Activated CD4-positive, alpha-beta T cell treated with anti-CD3 and anti-CD28 coated beads, Interleukin-2, amount 10 ng/mL, durations not matched to agents 7 days and 5 days (primary cell): ENCODE measurements around the gene TRPM3. TPM values are rescaled to one million over a fixed set of nuclear protein-coding genes. Genes with fewer than 3 reads are reported as not detected.

Experiments
- CTCF ChIA-PET: fragments of 350-600 bp; sonication (Branson Sonifier 250); formaldehyde crosslinking; loops from one replicate; lab custom pipeline; 2021; ENCODE audit warnings: antibody characterized with exemption; lab: Charles Lee
- POLR2A ChIA-PET: fragments of 350-600 bp; sonication (Branson Sonifier 250); formaldehyde crosslinking; loops from one replicate; lab custom pipeline; 2021; ENCODE audit warnings: antibody characterized with exemption; lab: Charles Lee
- DNase-seq: peaks from one replicate; pipeline ENCODE4 v3.0.0-alpha.2; 2020
- H3K27ac Mint-ChIP-seq: one replicate; pipeline ENCODE4 v1.8.0; 2021; ENCODE audit warnings: mild to moderate bottlenecking, moderate library complexity, mixed read lengths
- H3K27me3 Mint-ChIP-seq: one replicate; pipeline ENCODE4 v1.8.0; 2021; ENCODE audit warnings: mixed read lengths
- H3K36me3 Mint-ChIP-seq: one replicate; pipeline ENCODE4 v1.8.0; 2021; ENCODE audit warnings: low read depth, mixed read lengths
- H3K4me1 Mint-ChIP-seq: one replicate; pipeline ENCODE4 v1.8.0; 2021; ENCODE audit warnings: mixed read lengths
- H3K4me3 Mint-ChIP-seq: one replicate; pipeline ENCODE4 v1.8.0; 2021; ENCODE audit warnings: mild to moderate bottlenecking, moderate library complexity, mixed read lengths
- H3K9me3 Mint-ChIP-seq: one replicate; pipeline ENCODE4 v1.8.0; 2021; ENCODE audit warnings: mixed read lengths
- total RNA-seq, 2 experiments: library from RNA; stranded (reverse); gene quantifications; one replicate each; pipeline ENCODE4 v1.2.3, GENCODE V29; 2021

The TRPM3 gene
- not detected for total RNA-seq

DNA sequence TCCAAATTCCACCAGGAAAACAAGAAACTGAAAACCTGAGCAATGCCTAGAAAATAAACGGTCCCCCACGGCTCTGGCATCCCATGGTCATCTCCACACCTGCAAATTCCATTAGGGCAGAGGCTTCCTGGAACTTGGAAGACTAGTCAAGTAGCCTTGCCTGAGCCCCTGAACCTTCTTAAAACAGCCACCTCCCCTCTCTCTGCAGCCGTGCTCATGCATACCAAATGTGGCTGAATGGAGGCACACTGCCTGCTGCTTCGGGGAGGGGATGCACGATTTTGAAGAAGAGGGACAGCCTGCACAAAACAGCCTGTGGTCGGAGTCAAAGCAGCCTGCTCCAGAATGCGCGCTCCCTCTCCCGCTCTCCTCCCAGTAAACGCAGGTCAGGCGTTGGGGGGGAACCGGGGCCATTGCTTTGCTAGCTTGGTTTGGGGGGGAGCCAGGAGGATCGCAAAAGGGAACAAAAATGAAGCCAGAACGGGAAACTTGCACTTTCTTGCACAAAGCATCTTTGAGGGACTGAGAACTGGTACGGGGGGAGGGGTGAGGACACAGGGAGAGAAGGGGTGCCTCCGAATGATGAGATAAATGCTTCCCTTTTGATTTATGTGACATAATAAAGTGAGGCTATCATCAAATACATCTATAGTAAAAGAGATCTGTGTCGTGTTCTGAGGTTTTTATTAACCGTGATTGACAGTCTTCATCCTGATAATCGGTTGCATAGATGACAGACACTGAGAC lies at the start of gene TRPM3:
Gene TRPM3 (minus strand): TSS at position 347 of the 747 bp plus-strand sequence. CDS start 267 bp downstream, at position 80.
- H3K36me3 Mint-ChIP-seq, result no peaks in the 10 kb centered on the region
- H3K27ac Mint-ChIP-seq, result no peak within 1 kb of the TSS
- CTCF ChIA-PET, result no interaction called here
- H3K4me1 Mint-ChIP-seq, result no peaks in the 10 kb centered on the region
- POLR2A ChIA-PET, result no interaction called here
- no peaks in the 10 kb centered on the region for H3K9me3 Mint-ChIP-seq
- H3K4me3 Mint-ChIP-seq, result no peak within 1 kb of the TSS
- no peak for DNase-seq
- peaks cover 13% of the 10 kb centered on the region for H3K27me3 Mint-ChIP-seq

GRCh38 chr9:71168418-71168817 lies 47.0 kb upstream of the TRPM3 start:
- Mint-ChIP-seq H3K4me1 (no peaks in the 10 kb centered on the region), H3K9me3 (peaks cover 2% of the 10 kb centered on the region), H3K36me3 (no peaks in the 10 kb centered on the region), H3K27ac (no peak overlapping the region), H3K4me3 (no peak overlapping the region), H3K27me3 (no peaks in the 10 kb centered on the region)
- DNase-seq, result no peak
- POLR2A ChIA-PET, result no interaction called here
- CTCF ChIA-PET, result no interaction called here

GRCh38 chr9:71162126-71162525 lies 40.7 kb upstream of the TRPM3 start:
- no peaks in the 10 kb centered on the region for H3K36me3 Mint-ChIP-seq
- POLR2A ChIA-PET, result no interaction called here
- H3K4me1 Mint-ChIP-seq, result no peaks in the 10 kb centered on the region
- CTCF ChIA-PET, result no interaction called here
- DNase-seq, result no peak
- H3K4me3 Mint-ChIP-seq, result no peak overlapping the region
- H3K27ac Mint-ChIP-seq, result no peak overlapping the region
- no peaks in the 10 kb centered on the region for H3K27me3 Mint-ChIP-seq
- H3K9me3 Mint-ChIP-seq, result no peaks in the 10 kb centered on the region

- Mint-ChIP-seq H3K4me3 (no peak overlapping the region), H3K4me1 (no peaks in the 10 kb centered on the region), H3K36me3 (no peaks in the 10 kb centered on the region), H3K9me3 (no peaks in the 10 kb centered on the region), H3K27me3 (no peaks in the 10 kb centered on the region), H3K27ac (no peak overlapping the region)
- ChIA-PET CTCF (no interaction called here), POLR2A (no interaction called here)
- no peak for DNase-seq
Measured at GRCh38 chr9:71157731-71158130, 36.3 kb upstream of the TRPM3 start.

DNA sequence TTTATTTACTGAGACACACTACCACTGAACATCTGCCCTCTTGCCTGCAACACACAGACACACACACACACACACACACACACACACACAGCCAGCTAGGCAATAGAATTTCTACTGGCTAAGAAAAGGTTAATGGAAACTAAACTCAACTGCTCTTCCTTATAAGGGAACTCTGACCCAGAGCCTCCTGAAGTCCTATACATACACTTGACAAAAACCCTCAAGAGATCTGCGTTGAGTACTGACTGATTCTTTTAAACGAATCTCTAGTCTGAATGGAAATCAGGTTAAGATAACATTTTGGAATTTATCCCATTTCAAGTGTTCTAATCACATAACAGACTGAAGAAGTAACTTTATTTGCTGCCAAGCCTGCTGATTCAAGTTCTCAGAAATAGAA lies 25.9 kb upstream of the TRPM3 start:
- H3K36me3 Mint-ChIP-seq, result no peaks in the 10 kb centered on the region
- POLR2A ChIA-PET, result no interaction called here
- no peak overlapping the region for H3K4me3 Mint-ChIP-seq
- H3K4me1 Mint-ChIP-seq, result no peaks in the 10 kb centered on the region
- H3K27ac Mint-ChIP-seq, result no peak overlapping the region
- H3K9me3 Mint-ChIP-seq, result no peaks in the 10 kb centered on the region
- CTCF ChIA-PET, result no interaction called here
- no peak for DNase-seq
- H3K27me3 Mint-ChIP-seq, result no peaks in the 10 kb centered on the region

GRCh38 chr9:71146511-71146910 lies 25.1 kb upstream of the TRPM3 start:
- H3K9me3 Mint-ChIP-seq, result no peaks in the 10 kb centered on the region
- no peaks in the 10 kb centered on the region for H3K36me3 Mint-ChIP-seq
- no peak overlapping the region for H3K27ac Mint-ChIP-seq
- ChIA-PET POLR2A (no interaction called here), CTCF (interaction anchor here (1.5 kb wide), 1 partner anchor 19 kb away, joined by 3 read pairs; no protein-coding TSS in a partner anchor)
- H3K27me3 Mint-ChIP-seq, result no peaks in the 10 kb centered on the region
- DNase-seq, result no peak
- no peak overlapping the region for H3K4me3 Mint-ChIP-seq
- no peaks in the 10 kb centered on the region for H3K4me1 Mint-ChIP-seq

- no peaks in the 10 kb centered on the region for H3K36me3 Mint-ChIP-seq
- CTCF ChIA-PET, result interaction anchor here (1.5 kb wide), 1 partner anchor 17 kb away, joined by 3 read pairs; no protein-coding TSS in a partner anchor
- H3K4me3 Mint-ChIP-seq, result no peak overlapping the region
Measured at GRCh38 chr9:71145179-71145578, 23.8 kb upstream of the TRPM3 start.

DNA sequence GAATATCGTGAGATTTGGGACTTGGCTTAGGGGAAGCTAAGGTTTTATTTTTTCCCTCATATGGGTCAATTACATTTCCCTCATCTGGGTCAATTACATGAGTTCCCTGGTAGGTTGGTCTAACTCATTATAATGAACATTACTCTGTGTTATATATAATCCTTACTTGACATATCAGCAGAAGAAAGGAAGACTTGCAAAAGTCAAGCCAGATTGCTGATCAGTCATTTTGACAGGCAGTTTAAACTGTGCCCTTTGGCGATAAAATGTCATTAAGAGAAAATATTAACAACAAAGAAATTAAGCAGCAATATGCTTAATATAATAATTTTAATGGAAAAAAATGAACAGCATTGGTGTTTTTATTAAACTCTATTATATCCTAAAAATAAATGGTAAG lies 23.1 kb upstream of the TRPM3 start:
- H3K27me3 Mint-ChIP-seq, result no peaks in the 10 kb centered on the region
- no peaks in the 10 kb centered on the region for H3K36me3 Mint-ChIP-seq
- DNase-seq, result no peak
- H3K9me3 Mint-ChIP-seq, result no peaks in the 10 kb centered on the region
- no peaks in the 10 kb centered on the region for H3K4me1 Mint-ChIP-seq
- H3K4me3 Mint-ChIP-seq, result no peak overlapping the region
- CTCF ChIA-PET, result no interaction called here
- H3K27ac Mint-ChIP-seq, result no peak overlapping the region
- POLR2A ChIA-PET, result no interaction called here

More at GRCh38 chr9:71145179-71145578, 23.8 kb upstream of the TRPM3 start:
- POLR2A ChIA-PET, result no interaction called here
- DNase-seq, result no peak
- H3K9me3 Mint-ChIP-seq, result no peaks in the 10 kb centered on the region
- H3K27me3 Mint-ChIP-seq, result no peaks in the 10 kb centered on the region
- H3K4me1 Mint-ChIP-seq, result no peaks in the 10 kb centered on the region
- no peak overlapping the region for H3K27ac Mint-ChIP-seq

DNA sequence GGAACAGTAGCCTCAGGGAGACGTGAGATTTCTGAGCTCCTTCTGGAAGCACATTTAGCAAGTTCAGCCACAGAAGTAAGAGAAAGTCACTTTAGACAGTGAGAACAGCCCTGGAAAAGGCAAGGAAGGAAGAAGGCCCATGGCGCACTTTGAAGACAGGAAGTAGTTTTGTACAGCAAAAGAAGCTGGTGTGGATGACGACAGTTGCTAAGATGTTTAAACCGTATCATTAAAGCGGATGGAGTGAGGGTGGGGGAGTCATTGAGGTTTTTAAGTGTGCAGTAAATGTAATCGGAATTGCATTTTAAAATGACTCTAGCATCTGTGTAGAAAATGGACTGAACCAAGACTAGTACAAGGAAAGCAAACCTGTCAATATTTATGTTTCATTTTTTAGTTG lies 15.3 kb upstream of the TRPM3 start:
- Mint-ChIP-seq H3K36me3 (no peaks in the 10 kb centered on the region), H3K9me3 (no peaks in the 10 kb centered on the region), H3K4me1 (no peaks in the 10 kb centered on the region), H3K27ac (no peak overlapping the region), H3K27me3 (no peaks in the 10 kb centered on the region), H3K4me3 (no peak overlapping the region)
- POLR2A ChIA-PET, result no interaction called here
- DNase-seq, result no peak
- CTCF ChIA-PET, result no interaction called here

DNA sequence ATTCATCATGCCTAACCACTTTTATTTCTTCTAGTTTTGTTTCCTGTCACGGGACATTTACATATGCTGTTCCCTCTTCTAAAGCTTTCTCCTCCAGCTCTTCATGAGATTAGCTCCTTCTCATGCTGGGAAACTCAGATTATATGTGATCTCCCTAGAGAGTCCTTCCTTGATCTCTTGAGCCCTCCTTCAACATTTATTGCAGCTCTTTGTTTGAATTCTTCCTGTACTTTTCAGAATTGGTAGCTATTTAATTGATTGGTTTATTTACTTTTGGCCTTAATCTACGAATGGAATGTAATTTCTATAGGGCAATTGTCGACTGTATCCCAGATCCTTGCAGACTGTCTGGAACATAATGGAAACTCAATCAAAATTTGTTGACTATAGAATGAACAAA lies 9.7 kb upstream of the TRPM3 start:
- Mint-ChIP-seq H3K4me1 (no peaks in the 10 kb centered on the region), H3K27me3 (no peaks in the 10 kb centered on the region), H3K36me3 (no peaks in the 10 kb centered on the region), H3K4me3 (no peak overlapping the region), H3K27ac (no peak overlapping the region), H3K9me3 (no peaks in the 10 kb centered on the region)
- CTCF ChIA-PET, result no interaction called here
- POLR2A ChIA-PET, result no interaction called here
- DNase-seq, result no peak

DNA sequence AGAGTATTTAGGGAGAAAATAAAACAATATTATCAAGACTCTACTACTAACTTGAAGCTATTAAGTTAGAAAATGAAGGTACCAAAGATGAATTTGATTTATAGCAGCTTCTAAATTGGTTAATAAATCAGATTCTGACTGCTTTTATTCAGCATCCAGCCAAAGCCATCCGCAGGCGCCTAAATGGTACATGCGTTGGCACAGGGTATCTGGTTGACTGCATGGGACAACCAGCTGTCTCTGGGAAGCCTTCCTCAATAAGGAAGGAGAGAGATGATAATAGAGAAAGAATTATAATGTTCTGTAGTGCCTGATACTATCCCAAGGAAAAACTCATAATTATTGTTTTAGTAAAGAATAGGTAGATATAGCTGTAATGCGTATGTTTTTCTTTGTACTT lies 9.1 kb upstream of the TRPM3 start:
- ChIA-PET POLR2A (no interaction called here), CTCF (no interaction called here)
- Mint-ChIP-seq H3K36me3 (no peaks in the 10 kb centered on the region), H3K4me3 (no peak overlapping the region), H3K4me1 (no peaks in the 10 kb centered on the region), H3K27ac (no peak overlapping the region), H3K9me3 (no peaks in the 10 kb centered on the region), H3K27me3 (no peaks in the 10 kb centered on the region)
- DNase-seq, result no peak

DNA sequence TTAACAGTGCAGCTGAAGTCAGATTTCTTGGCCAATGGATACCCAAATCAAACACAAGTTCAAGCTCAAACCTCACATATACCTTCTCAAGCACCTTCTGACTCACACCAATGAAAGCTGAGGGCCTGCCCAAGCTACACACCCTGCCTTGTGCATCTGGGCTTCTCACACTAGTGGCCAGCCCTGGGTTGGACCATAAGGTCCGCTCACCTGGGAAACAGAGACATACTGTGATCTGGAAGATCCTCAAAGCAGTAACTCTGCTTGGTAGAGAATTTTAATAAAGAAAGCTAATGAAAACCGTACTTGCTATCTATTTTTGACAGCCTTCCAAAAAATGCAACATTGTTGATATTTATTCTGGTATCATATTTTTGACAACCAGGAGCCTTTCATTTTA lies 7.4 kb upstream of the TRPM3 start:
- Mint-ChIP-seq H3K27ac (no peak overlapping the region), H3K4me3 (no peak overlapping the region), H3K9me3 (no peaks in the 10 kb centered on the region), H3K27me3 (peaks cover under 1% of the 10 kb centered on the region), H3K4me1 (no peaks in the 10 kb centered on the region), H3K36me3 (no peaks in the 10 kb centered on the region)
- CTCF ChIA-PET, result no interaction called here
- DNase-seq, result no peak
- POLR2A ChIA-PET, result no interaction called here

- CTCF ChIA-PET, result interaction anchor here (0.7 to 0.9 kb wide), 2 partner anchors 18 to 1895 kb away, joined by 3 to 4 read pairs; no protein-coding TSS in a partner anchor
- no peak for DNase-seq
- Mint-ChIP-seq H3K9me3 (no peaks in the 10 kb centered on the region), H3K4me3 (no peak overlapping the region), H3K36me3 (no peaks in the 10 kb centered on the region), H3K4me1 (no peaks in the 10 kb centered on the region), H3K27me3 (peaks cover 2% of the 10 kb centered on the region), H3K27ac (no peak overlapping the region)
- POLR2A ChIA-PET, result no interaction called here
Measured at GRCh38 chr9:71127301-71127700, 5.9 kb upstream of the TRPM3 start.

DNA sequence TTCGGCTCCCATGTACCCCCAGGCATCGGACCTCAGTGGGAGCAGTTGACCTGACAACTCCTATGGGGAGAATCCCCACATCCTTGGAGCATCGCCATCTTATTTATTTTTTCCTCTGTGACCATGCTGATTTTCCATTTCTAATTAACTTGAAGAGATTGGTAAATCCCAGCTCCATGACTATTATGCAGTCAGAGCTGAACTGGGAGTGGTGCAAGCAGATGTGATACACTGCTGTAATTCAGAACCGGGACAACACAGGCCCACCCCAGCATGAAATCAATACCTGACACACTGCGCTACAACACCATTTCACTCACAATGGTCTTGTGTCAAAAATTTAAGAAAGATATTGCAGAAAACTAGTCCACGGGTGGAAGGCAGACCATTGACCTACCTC lies 1.0 kb upstream of the TRPM3 start:
- no peaks in the 10 kb centered on the region for H3K36me3 Mint-ChIP-seq
- H3K9me3 Mint-ChIP-seq, result no peaks in the 10 kb centered on the region
- DNase-seq, result no peak
- CTCF ChIA-PET, result no interaction called here
- H3K27ac Mint-ChIP-seq, result no peak overlapping the region
- POLR2A ChIA-PET, result no interaction called here
- H3K4me3 Mint-ChIP-seq, result no peak overlapping the region
- H3K4me1 Mint-ChIP-seq, result no peaks in the 10 kb centered on the region
- H3K27me3 Mint-ChIP-seq, result peaks cover 13% of the 10 kb centered on the region
